ENCODE measurements around the gene POP7.

The POP7 gene

GRCh38 chr7:100676501-100677306 lies 29.2 kb upstream of the POP7 start:
- no peak for DNase-seq (ENCODE audit: low read depth)
- no peak for TF ChIP-seq CTCF (conservative IDR thresholded peaks at IDR 0.05; ENCODE audit: low read depth, low read length)
- peak overlapping the region; percentile 92 for H3K4me3 ChIP-seq (ENCODE audit: low read length)

DNA sequence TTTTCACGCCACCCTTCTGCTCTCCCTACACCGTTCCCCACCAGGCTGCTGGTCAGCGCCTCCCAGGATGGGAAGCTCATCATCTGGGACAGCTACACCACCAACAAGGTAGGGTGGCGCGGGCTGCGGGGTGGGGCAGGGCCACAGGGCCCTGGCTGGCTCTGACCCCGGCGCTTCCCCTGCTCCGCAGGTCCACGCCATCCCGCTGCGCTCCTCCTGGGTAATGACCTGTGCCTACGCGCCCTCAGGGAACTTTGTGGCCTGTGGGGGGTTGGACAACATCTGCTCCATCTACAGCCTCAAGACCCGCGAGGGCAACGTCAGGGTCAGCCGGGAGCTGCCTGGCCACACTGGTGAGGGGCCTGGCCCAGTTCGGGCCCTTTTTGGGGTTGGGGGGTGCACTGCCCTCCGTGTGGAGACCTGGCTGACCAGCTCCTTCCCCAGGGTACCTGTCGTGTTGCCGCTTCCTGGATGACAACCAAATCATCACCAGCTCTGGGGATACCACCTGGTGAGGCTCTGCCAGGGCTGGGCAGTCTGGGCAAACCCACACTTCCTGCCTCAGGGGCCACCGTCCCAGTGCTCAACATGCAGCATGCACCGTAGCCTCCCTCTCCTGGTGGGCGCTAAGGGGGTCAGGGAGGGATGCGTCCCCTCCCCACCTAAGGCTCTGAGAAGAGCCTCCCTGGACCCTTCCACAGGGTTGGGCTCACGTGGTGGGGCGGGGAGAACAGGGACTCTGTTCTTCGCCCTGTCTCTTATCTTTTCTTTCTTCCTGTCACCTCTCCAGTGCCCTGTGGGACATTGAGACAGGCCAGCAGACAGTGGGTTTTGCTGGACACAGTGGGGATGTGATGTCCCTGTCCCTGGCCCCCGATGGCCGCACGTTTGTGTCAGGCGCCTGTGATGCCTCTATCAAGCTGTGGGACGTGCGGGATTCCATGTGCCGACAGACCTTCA lies 28.3 kb upstream of the POP7 start:
- DNase-seq (ENCODE audit: low read depth): no peak
- no peak for TF ChIP-seq CTCF (conservative IDR thresholded peaks at IDR 0.05; ENCODE audit: low read depth, low read length)
- no peak overlapping the region for H3K4me3 ChIP-seq (ENCODE audit: low read length)

GRCh38 chr7:100678291-100678984 lies 27.5 kb upstream of the POP7 start:
- no peak overlapping the region for H3K4me3 ChIP-seq (ENCODE audit: low read length)
- DNase-seq (ENCODE audit: low read depth): no peak
- TF ChIP-seq CTCF (conservative IDR thresholded peaks at IDR 0.05; ENCODE audit: low read depth, low read length): no peak

GRCh38 chr7:100679129-100679926 lies 26.6 kb upstream of the POP7 start:
- TF ChIP-seq CTCF (conservative IDR thresholded peaks at IDR 0.05; ENCODE audit: low read depth, low read length): no peak
- DNase-seq (ENCODE audit: low read depth): no peak
- H3K4me3 ChIP-seq (ENCODE audit: low read length): no peak overlapping the region

GRCh38 chr7:100679927-100680575 lies 25.9 kb upstream of the POP7 start:
- no peak for DNase-seq (ENCODE audit: low read depth)
- H3K4me3 ChIP-seq (ENCODE audit: low read length): no peak overlapping the region
- TF ChIP-seq CTCF (conservative IDR thresholded peaks at IDR 0.05; ENCODE audit: low read depth, low read length): no peak
